ENCODE data around the gene CDYL2.

The CDYL2 gene

GRCh38 chr16:80614908-80615671, 189.3 kb downstream of the CDYL2 start:
- no peak overlapping the region for H3K4me3 ChIP-seq (ENCODE audit: low read length)
- DNase-seq (ENCODE audit: low read depth, low spot score): no peak

- H3K4me3 ChIP-seq (ENCODE audit: low read length): no peak overlapping the region
- DNase-seq (ENCODE audit: low read depth, low spot score): no peak
These were observed 191.9 kb downstream of the CDYL2 start for GRCh38 chr16:80612461-80613017.

- no peak overlapping the region for H3K4me3 ChIP-seq (ENCODE audit: low read length)
- no peak for DNase-seq (ENCODE audit: low read depth, low spot score)
These were observed 192.5 kb downstream of the CDYL2 start for GRCh38 chr16:80611930-80612327.

GRCh38 chr16:80611171-80611929, 193.0 kb downstream of the CDYL2 start:
- DNase-seq (ENCODE audit: low read depth, low spot score): no peak
- H3K4me3 ChIP-seq (ENCODE audit: low read length): no peak overlapping the region

- DNase-seq (ENCODE audit: low read depth, low spot score): no peak
- no peak overlapping the region for H3K4me3 ChIP-seq (ENCODE audit: low read length)
These were observed 193.8 kb downstream of the CDYL2 start for GRCh38 chr16:80610481-80611156.

- no peak for DNase-seq (ENCODE audit: low read depth, low spot score)
- no peak overlapping the region for H3K4me3 ChIP-seq (ENCODE audit: low read length)
These were observed 195.5 kb downstream of the CDYL2 start for GRCh38 chr16:80608946-80609345.

GRCh38 chr16:80607204-80607603, 197.2 kb downstream of the CDYL2 start:
- DNase-seq (ENCODE audit: low read depth, low spot score): no peak

GRCh38 chr16:80606221-80606766, 198.1 kb downstream of the CDYL2 start:
- no peak overlapping the region for H3K4me3 ChIP-seq (ENCODE audit: low read length)
- DNase-seq (ENCODE audit: low read depth, low spot score): peak; percentile 65

More at GRCh38 chr16:80607204-80607603, 197.2 kb downstream of the CDYL2 start:
- no peak overlapping the region for H3K4me3 ChIP-seq (ENCODE audit: low read length)

- no peak for DNase-seq (ENCODE audit: low read depth, low spot score)
- no peak overlapping the region for H3K4me3 ChIP-seq (ENCODE audit: low read length)
These were observed 199.6 kb downstream of the CDYL2 start for GRCh38 chr16:80604600-80605355.

GRCh38 chr16:80602894-80603293, 201.5 kb downstream of the CDYL2 start:
- no peak overlapping the region for H3K4me3 ChIP-seq (ENCODE audit: low read length)
- no peak for DNase-seq (ENCODE audit: low read depth, low spot score)

GRCh38 chr16:80601182-80601581, 203.2 kb downstream of the CDYL2 start:
- H3K4me3 ChIP-seq (ENCODE audit: low read length): no peak overlapping the region

GRCh38 chr16:80599466-80599865, 204.9 kb downstream of the CDYL2 start:
- DNase-seq (ENCODE audit: low read depth, low spot score): no peak
- no peak overlapping the region for H3K4me3 ChIP-seq (ENCODE audit: low read length)

More at GRCh38 chr16:80601182-80601581, 203.2 kb downstream of the CDYL2 start:
- DNase-seq (ENCODE audit: low read depth, low spot score): no peak

- DNase-seq (ENCODE audit: low read depth, low spot score): no peak
- no peak overlapping the region for H3K4me3 ChIP-seq (ENCODE audit: low read length)
These were observed 207.7 kb downstream of the CDYL2 start for GRCh38 chr16:80596507-80597207.

- DNase-seq (ENCODE audit: low read depth, low spot score): no peak
- H3K4me3 ChIP-seq (ENCODE audit: low read length): no peak overlapping the region
These were observed 209.6 kb downstream of the CDYL2 start for GRCh38 chr16:80594756-80595155.

GRCh38 chr16:80592273-80592672, 212.1 kb downstream of the CDYL2 start:
- no peak overlapping the region for H3K4me3 ChIP-seq (ENCODE audit: low read length)
- no peak for DNase-seq (ENCODE audit: low read depth, low spot score)

- H3K4me3 ChIP-seq (ENCODE audit: low read length): no peak overlapping the region
- peak; percentile 92 for DNase-seq (ENCODE audit: low read depth, low spot score)
These were observed 213.1 kb downstream of the CDYL2 start for GRCh38 chr16:80591071-80591915.

- DNase-seq (ENCODE audit: low read depth, low spot score): no peak
These were observed 217.3 kb downstream of the CDYL2 start for GRCh38 chr16:80587071-80587470.

More at GRCh38 chr16:80587071-80587470, 217.3 kb downstream of the CDYL2 start:
- H3K4me3 ChIP-seq (ENCODE audit: low read length): no peak overlapping the region
